Effector memory CD4-positive, alpha-beta T cell (primary cell): ENCODE results near the gene IGF1.

Experiments
- DNase-seq, 3 donors: peaks; one replicate each; pipeline ENCODE4 v3.0.0-alpha.2; 2020
- H3K27ac ChIP-seq: 2 replicates; pipeline ENCODE4 v1.7.0; 2013; ENCODE audit warnings: mild to moderate bottlenecking, low read length, moderate library complexity; ENCODE audit not compliant: insufficient read depth, poor library complexity, severe bottlenecking
- H3K27me3 ChIP-seq: replicated peaks from 2 replicates; pipeline ENCODE4 v1.7.0; 2013; ENCODE audit warnings: mild to moderate bottlenecking, low read length; ENCODE audit not compliant: insufficient read depth, control insufficient read depth, poor library complexity, severe bottlenecking
- H3K36me3 ChIP-seq: 2 replicates; pipeline ENCODE4 v1.7.0; 2013; ENCODE audit warnings: mild to moderate bottlenecking, low read length, moderate library complexity; ENCODE audit not compliant: control insufficient read depth, insufficient read depth
- H3K4me1 ChIP-seq: 2 replicates; pipeline ENCODE4 v1.7.0; 2013; ENCODE audit warnings: low read length, mild to moderate bottlenecking; ENCODE audit not compliant: control insufficient read depth, insufficient read depth, poor library complexity, severe bottlenecking
- H3K4me3 ChIP-seq: 2 replicates; pipeline ENCODE4 v1.7.0; 2013; ENCODE audit warnings: low read length, low read depth, mild to moderate bottlenecking; ENCODE audit not compliant: insufficient read depth, poor library complexity, severe bottlenecking
- H3K9me3 ChIP-seq: 2 replicates; pipeline ENCODE4 v1.7.0; 2013; ENCODE audit warnings: mild to moderate bottlenecking, low read length, moderate library complexity; ENCODE audit not compliant: control insufficient read depth
- total RNA-seq, 3 donors: gene quantifications; one replicate each; lab custom pipeline; 2026; lab: John Stamatoyannopoulos, UW

Gene IGF1
- 0 to 0.26 (median 0) reads per million in 3 donors for total RNA-seq

DNA sequence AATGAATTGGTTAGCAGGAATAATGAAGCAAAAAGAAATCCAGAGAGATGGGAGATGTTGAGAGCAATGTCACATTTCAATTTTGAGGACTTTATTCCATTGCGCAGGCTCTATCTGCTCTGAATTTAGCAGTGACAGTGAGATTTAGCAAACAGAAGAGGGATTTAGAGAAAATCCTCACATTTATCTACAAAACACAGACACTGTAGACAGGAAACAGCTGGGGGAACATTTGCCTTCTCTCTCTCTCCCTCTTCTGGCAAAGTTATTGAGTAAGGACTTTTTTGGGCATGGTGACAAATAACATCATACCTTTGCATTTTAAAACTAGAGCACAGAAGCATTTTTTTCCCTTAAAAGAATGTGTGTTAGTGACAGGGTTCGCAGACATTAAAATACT lies at the start of gene IGF1:
TSS of gene IGF1 (minus strand) at position 158 of the 400 bp plus-strand sequence. CDS start 182 bp downstream, outside the sequence.
- Histone ChIP-seq H3K27ac (no peak within 1 kb of the TSS), H3K4me3 (no peak within 1 kb of the TSS), H3K27me3 (no peaks in the 10 kb centered on the region), H3K9me3 (no peaks in the 10 kb centered on the region), H3K36me3 (no peaks in the 10 kb centered on the region), H3K4me1 (no peaks in the 10 kb centered on the region)
- no peak for DNase-seq

DNA sequence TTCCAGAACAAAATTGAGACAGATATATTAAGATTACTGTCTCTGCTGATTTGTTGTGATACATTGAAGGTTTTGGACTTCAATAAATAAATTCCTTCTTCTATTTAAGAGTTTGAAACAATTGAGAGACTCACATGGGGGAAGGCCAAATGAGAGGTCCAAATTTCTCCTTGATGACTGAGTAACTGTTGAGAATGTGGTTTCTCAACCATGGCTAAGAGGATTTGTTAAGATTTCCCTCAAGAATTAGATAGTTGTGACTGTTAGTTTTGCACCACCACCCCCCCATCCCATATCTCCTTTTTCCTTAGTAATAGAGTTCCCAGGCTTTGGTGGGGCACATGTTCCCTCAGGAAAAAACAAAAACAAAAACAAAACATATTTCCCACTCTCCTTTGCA lies 47.7 kb upstream of the IGF1 start:
- Histone ChIP-seq H3K4me1 (no peaks in the 10 kb centered on the region), H3K27ac (no peak overlapping the region), H3K9me3 (no peaks in the 10 kb centered on the region), H3K4me3 (no peak overlapping the region), H3K27me3 (no peaks in the 10 kb centered on the region), H3K36me3 (no peaks in the 10 kb centered on the region)
- DNase-seq = no peak

DNA sequence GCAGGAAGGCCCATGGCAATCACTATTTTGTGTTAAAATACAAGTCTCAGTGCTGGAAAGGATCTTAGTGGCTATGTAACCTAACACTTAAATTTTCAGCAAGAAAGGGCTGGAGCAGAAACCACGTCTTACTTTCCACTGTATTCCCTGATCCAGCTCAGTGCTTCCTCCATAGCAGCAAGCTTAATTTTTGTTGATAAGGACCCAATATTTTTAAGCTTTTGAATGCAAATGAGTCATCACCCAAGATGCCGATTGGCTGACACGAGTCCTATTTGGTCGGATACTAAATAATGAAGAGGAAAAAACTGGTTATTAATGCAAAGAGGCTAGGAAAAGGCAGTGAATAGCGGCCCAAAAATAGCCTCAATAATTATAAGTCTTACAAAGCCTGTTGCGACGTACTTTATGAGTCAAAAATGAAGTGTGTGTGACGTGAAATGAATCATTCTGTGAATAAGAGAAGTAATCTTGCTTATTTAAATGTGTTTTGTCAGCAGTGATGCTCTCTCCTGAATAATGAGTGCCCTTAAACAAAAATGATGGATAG lies 46.9 kb upstream of the IGF1 start:
- Histone ChIP-seq H3K9me3 (no peaks in the 10 kb centered on the region), H3K36me3 (no peaks in the 10 kb centered on the region), H3K27me3 (no peaks in the 10 kb centered on the region), H3K4me3 (no peak overlapping the region), H3K27ac (no peak overlapping the region), H3K4me1 (no peaks in the 10 kb centered on the region)
- no peak for DNase-seq

DNA sequence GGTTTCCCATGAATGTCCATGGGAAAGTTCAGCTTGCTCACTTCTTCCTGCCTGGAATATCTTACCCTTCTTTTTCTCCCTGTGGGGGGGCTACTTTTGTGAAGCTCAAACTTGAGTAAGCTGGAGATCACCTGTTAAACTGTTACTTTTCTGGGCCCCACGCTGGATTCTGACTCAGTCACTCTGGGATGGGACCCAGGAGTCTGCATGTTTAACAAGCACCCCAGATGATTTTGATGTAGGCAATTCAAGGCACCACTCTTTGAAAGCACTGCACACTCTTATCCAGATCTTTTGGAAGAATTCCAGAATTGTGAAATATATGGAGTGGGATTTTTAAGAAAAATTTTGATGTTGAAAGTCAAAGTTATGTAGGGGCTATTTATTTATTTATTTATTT lies 46.3 kb upstream of the IGF1 start:
- no peak for DNase-seq
- Histone ChIP-seq H3K4me1 (no peaks in the 10 kb centered on the region), H3K9me3 (no peaks in the 10 kb centered on the region), H3K36me3 (no peaks in the 10 kb centered on the region), H3K27me3 (no peaks in the 10 kb centered on the region), H3K4me3 (no peak overlapping the region), H3K27ac (no peak overlapping the region)

DNA sequence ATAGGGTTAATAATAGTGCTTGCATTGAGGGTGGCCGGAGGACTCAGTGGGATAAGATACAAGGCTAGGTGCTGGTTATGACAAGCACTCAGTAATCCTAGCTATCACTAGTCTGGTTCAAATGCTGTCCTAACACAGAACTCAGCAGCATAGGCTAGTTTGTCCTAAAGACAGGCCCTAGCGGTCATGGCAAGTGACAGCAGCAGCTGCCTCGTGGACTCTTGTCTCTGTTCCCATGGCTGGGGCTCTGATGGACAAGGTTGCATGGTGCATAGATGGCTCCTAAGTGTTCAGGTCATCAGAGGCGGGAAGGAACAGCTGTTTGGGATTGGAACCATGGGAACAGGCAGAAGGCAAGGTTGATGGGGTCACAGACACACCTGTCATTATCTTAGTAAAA lies 42.4 kb upstream of the IGF1 start:
- DNase-seq = no peak
- Histone ChIP-seq H3K4me3 (no peak overlapping the region), H3K4me1 (no peaks in the 10 kb centered on the region), H3K36me3 (no peaks in the 10 kb centered on the region), H3K27me3 (no peaks in the 10 kb centered on the region), H3K9me3 (no peaks in the 10 kb centered on the region), H3K27ac (no peak overlapping the region)

DNA sequence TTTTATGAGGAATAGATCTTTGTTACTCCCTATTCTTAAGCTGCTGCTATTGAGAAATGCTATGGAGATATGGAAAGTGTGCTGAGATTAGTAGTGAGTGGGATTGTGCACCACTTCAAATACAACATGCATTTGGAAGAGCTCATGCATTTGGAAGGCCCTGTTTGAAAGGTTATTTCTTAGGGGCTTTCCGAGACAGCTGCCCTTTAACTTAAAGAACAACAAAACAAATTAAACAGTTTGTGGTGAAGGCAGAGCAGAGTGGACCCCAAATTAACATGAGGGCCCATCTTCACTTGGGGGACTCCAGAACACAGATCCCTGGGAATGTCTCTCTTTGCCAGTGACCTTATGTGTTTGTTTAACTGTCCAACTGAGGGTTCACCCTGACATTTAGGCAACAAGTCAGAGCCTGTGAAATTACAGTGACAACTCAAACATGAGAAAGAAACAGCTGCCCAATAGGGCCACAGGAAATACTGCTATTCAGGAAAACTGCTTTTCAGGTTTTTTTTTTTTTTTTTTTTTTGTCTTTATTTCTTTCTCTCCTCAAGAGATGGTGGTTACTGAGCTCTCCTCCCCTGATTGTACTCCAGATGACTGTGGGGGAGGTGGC lies 41.4 kb upstream of the IGF1 start:
- H3K36me3 ChIP-seq = no peaks in the 10 kb centered on the region
- DNase-seq = no peak
- H3K4me3 ChIP-seq = no peak overlapping the region
- H3K9me3 ChIP-seq = no peaks in the 10 kb centered on the region
- no peak overlapping the region for H3K27ac ChIP-seq
- H3K27me3 ChIP-seq = no peaks in the 10 kb centered on the region
- H3K4me1 ChIP-seq = no peaks in the 10 kb centered on the region

DNA sequence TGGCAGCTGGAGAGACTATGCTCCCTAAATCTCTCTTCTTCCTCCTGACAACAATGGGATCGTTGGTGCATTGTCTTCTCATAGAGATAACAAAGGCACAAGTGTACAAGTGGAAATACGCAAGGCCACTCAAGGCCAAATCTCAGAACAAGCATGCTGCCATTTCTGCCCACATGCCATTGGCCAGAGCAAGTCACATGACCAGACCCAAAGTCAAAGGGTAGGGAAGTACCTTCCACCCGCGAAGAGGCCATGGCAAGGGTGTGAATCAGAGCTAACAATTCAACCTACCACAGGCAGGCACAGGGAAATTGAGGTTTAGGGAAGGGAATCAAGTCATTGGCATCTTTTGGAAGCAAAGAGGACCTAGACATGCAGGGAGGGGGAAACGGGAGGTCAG lies 38.5 kb upstream of the IGF1 start:
- no peaks in the 10 kb centered on the region for H3K9me3 ChIP-seq
- DNase-seq = no peak
- H3K36me3 ChIP-seq = no peaks in the 10 kb centered on the region
- no peaks in the 10 kb centered on the region for H3K27me3 ChIP-seq
- H3K27ac ChIP-seq = no peak overlapping the region
- H3K4me3 ChIP-seq = no peak overlapping the region
- no peaks in the 10 kb centered on the region for H3K4me1 ChIP-seq

DNA sequence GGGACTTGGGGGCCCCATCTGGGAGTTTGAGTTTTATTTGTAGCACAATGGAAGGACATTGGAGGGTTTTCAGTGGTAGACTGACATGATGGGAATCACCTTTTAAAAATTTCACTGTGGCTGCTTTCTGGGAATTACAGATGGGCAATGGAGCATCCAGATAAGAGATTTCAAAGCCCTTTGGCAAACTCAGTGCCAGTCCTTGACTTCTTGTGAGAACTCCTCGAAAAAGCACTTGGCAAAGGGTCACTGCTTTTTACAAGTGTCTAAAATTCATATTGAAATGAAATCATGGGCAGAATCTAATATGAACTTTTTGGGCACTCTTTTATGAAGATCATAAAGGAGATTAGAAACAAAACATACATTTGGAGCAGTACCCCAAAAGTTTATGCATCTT lies 34.3 kb upstream of the IGF1 start:
- DNase-seq = no peak
- Histone ChIP-seq H3K36me3 (no peaks in the 10 kb centered on the region), H3K27me3 (no peaks in the 10 kb centered on the region), H3K4me3 (no peak overlapping the region), H3K9me3 (no peaks in the 10 kb centered on the region), H3K27ac (no peak overlapping the region), H3K4me1 (no peaks in the 10 kb centered on the region)

DNA sequence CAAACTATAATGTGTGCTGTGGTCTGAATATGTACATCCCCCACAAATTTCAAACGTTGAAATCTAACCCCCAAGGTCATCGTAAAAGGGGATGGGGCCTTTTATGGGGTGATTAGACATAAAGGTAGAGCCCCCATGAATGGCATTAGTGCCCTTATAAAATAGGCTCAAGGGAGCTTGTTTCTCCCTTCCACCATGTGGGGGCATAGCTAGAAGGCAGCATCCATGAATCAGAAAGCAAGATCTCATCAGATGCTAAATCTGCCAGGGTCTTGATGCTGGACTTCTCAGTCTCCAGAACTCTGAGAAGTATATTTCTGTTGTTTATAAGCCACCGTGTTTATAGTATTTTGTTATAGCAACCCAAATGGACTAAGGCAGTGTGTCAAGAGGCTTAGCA lies 33.4 kb upstream of the IGF1 start:
- DNase-seq = no peak
- Histone ChIP-seq H3K27me3 (no peaks in the 10 kb centered on the region), H3K36me3 (no peaks in the 10 kb centered on the region), H3K4me1 (no peaks in the 10 kb centered on the region), H3K4me3 (no peak overlapping the region), H3K27ac (no peak overlapping the region), H3K9me3 (no peaks in the 10 kb centered on the region)

DNA sequence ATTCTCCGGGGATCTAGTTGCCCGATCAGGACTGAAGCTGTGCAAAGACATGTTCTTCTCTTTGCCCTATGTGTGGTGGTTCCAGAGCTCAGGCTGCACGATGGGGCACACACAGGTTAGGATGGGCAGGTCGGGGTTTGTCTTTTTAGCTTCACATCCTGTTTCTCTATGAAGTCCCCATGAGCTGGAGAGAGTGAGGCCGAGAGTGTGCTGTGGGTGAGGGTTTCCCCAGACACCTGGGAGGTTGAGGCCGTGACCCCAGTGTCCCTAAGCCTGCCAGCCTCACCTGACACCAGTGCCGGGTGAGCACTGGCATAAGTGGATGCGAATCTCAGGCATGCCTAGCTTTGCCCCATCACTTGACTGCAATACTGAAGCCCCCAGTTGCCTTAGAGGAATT lies 32.9 kb upstream of the IGF1 start:
- DNase-seq = no peak
- H3K4me3 ChIP-seq = no peak overlapping the region
- no peaks in the 10 kb centered on the region for H3K9me3 ChIP-seq
- no peaks in the 10 kb centered on the region for H3K27me3 ChIP-seq
- no peaks in the 10 kb centered on the region for H3K36me3 ChIP-seq
- H3K27ac ChIP-seq = no peak overlapping the region
- no peaks in the 10 kb centered on the region for H3K4me1 ChIP-seq
